ENCODE results near the gene RCC1. TPM values are rescaled to one million over a fixed set of nuclear protein-coding genes. Genes with fewer than 3 reads are reported as not detected.
"Not testable (repeated sequence)": the region's sequence is repeated elsewhere in the genome, so short reads cannot be mapped to it uniquely, and the experiment has no call there.

RCC1 gene
- total RNA-seq, 2 experiments from 2014 or later, result 8.5 to 9.9 TPM

- no peak for TF ChIP-seq CTCF (IDR thresholded peaks at IDR 0.05)
Observed at GRCh38 chr1:28537457-28538199, 31.8 kb downstream of the RCC1 start.

GRCh38 chr1:28538286-28538685 lies 32.4 kb downstream of the RCC1 start:
- Mint-ChIP-seq H3K4me3 (no peak overlapping the region), H3K36me3 (ENCODE audit: low read depth) (peaks cover 27% of the 10 kb centered on the region), H3K9me3 (no peaks in the 10 kb centered on the region), H3K27me3 (no peaks in the 10 kb centered on the region), H3K4me1 (ENCODE audit: low read depth) (no peaks in the 10 kb centered on the region), H3K27ac (no peak overlapping the region)
- POLR2A ChIA-PET, result no interaction called here
- DNase-seq, result no peak
- Histone ChIP-seq H3K4me1 (ENCODE audit: insufficient read depth, low read length) (no peaks in the 10 kb centered on the region), H3K27ac (ENCODE audit: low read depth in 1 of 2, low read length in 2 of 2) (no peak overlapping the region), H3K4me3 (ENCODE audit: low read length) (no peak overlapping the region), H3K36me3 (ENCODE audit: insufficient read depth, low read length) (peaks cover 21% of the 10 kb centered on the region), H3K9me3 (ENCODE audit: control insufficient read depth in 1 of 2, insufficient read depth in 1 of 2, low read length in 2 of 2) (no peaks in the 10 kb centered on the region), H3K27me3 (ENCODE audit: control insufficient read depth in 1 of 2, insufficient read depth in 2 of 2, low read length in 2 of 2) (no peaks in the 10 kb centered on the region)
- no peak for ATAC-seq (ENCODE audit: poor library complexity)
- TF ChIP-seq CTCF (IDR thresholded peaks at IDR 0.05), result no peak
- intact Hi-C loops (cut with DNase I, micrococcal nuclease), result no loop called here
- CTCF ChIA-PET, result no interaction called here

More at GRCh38 chr1:28537457-28538199, 31.8 kb downstream of the RCC1 start:
- no peaks in the 10 kb centered on the region for H3K9me3 ChIP-seq (ENCODE audit: control insufficient read depth in 1 of 2, insufficient read depth in 1 of 2, low read length in 2 of 2)
- POLR2A ChIA-PET, result no interaction called here
- no peak for DNase-seq
- no peak for ATAC-seq (ENCODE audit: poor library complexity)
- CTCF ChIA-PET, result no interaction called here
- no peak overlapping the region for H3K27ac ChIP-seq (ENCODE audit: low read depth in 1 of 2, low read length in 2 of 2)
- no peak overlapping the region for H3K4me3 ChIP-seq (ENCODE audit: low read length)
- Mint-ChIP-seq H3K27me3 (no peaks in the 10 kb centered on the region), H3K36me3 (ENCODE audit: low read depth) (peaks cover 27% of the 10 kb centered on the region), H3K27ac (no peak overlapping the region), H3K4me3 (no peak overlapping the region), H3K9me3 (no peaks in the 10 kb centered on the region), H3K4me1 (ENCODE audit: low read depth) (no peaks in the 10 kb centered on the region)
- no peaks in the 10 kb centered on the region for H3K4me1 ChIP-seq (ENCODE audit: insufficient read depth, low read length)
- peaks cover 21% of the 10 kb centered on the region for H3K36me3 ChIP-seq (ENCODE audit: insufficient read depth, low read length)
- intact Hi-C loops (cut with DNase I, micrococcal nuclease), result no loop called here
- no peaks in the 10 kb centered on the region for H3K27me3 ChIP-seq (ENCODE audit: control insufficient read depth in 1 of 2, insufficient read depth in 2 of 2, low read length in 2 of 2)

- TF ChIP-seq CTCF (IDR thresholded peaks at IDR 0.05), result no peak
- Mint-ChIP-seq H3K4me1 (ENCODE audit: low read depth) (no peaks in the 10 kb centered on the region), H3K27me3 (no peaks in the 10 kb centered on the region), H3K4me3 (no peak overlapping the region), H3K36me3 (ENCODE audit: low read depth) (peaks cover 17% of the 10 kb centered on the region), H3K27ac (no peak overlapping the region), H3K9me3 (no peaks in the 10 kb centered on the region)
- Histone ChIP-seq H3K36me3 (ENCODE audit: insufficient read depth, low read length) (peaks cover 14% of the 10 kb centered on the region), H3K27me3 (ENCODE audit: control insufficient read depth in 1 of 2, insufficient read depth in 2 of 2, low read length in 2 of 2) (no peaks in the 10 kb centered on the region), H3K4me3 (ENCODE audit: low read length) (no peak overlapping the region), H3K9me3 (ENCODE audit: control insufficient read depth in 1 of 2, insufficient read depth in 1 of 2, low read length in 2 of 2) (no peaks in the 10 kb centered on the region), H3K4me1 (ENCODE audit: insufficient read depth, low read length) (no peaks in the 10 kb centered on the region), H3K27ac (ENCODE audit: low read depth in 1 of 2, low read length in 2 of 2) (no peak overlapping the region)
- CTCF ChIA-PET, result no interaction called here
- ATAC-seq (ENCODE audit: poor library complexity) (no peak), DNase-seq (no peak)
- POLR2A ChIA-PET, result no interaction called here
- intact Hi-C loops (cut with DNase I, micrococcal nuclease), result no loop called here
Observed at GRCh38 chr1:28540651-28541050, 34.8 kb downstream of the RCC1 start.

GRCh38 chr1:28541414-28542015 lies 35.7 kb downstream of the RCC1 start:
- H3K27ac ChIP-seq (ENCODE audit: low read depth in 1 of 2, low read length in 2 of 2); H3K4me3 ChIP-seq (ENCODE audit: low read length); H3K4me1 Mint-ChIP-seq (ENCODE audit: low read depth); H3K4me1 ChIP-seq (ENCODE audit: insufficient read depth, low read length); DNase-seq; H3K9me3 ChIP-seq (ENCODE audit: control insufficient read depth in 1 of 2, insufficient read depth in 1 of 2, low read length in 2 of 2); H3K27ac Mint-ChIP-seq; H3K4me3 Mint-ChIP-seq; H3K36me3 ChIP-seq (ENCODE audit: insufficient read depth, low read length); H3K27me3 ChIP-seq (ENCODE audit: control insufficient read depth in 1 of 2, insufficient read depth in 2 of 2, low read length in 2 of 2); ATAC-seq (ENCODE audit: poor library complexity); H3K9me3 Mint-ChIP-seq; H3K27me3 Mint-ChIP-seq; intact Hi-C loops (cut with DNase I, micrococcal nuclease): not testable (repeated sequence)
- CTCF ChIA-PET, result interaction anchor here (0.7 kb wide), 1 partner anchor 62 kb away, joined by 3 read pairs; no protein-coding TSS in a partner anchor
- POLR2A ChIA-PET, result interaction anchor here (0.5 to 0.6 kb wide), 2 partner anchors 30 to 127 kb away, joined by 3 read pairs; partner anchors contain the start of gene GMEB1
- peaks cover 16% of the 10 kb centered on the region for H3K36me3 Mint-ChIP-seq (ENCODE audit: low read depth)

All from CD4-positive, alpha-beta T cell (primary cell).